GM10266 (cell line): ENCODE measurements around the gene ABHD18.
A peak's percentile ranks its signal among the peaks of the same experiment; 100 is the strongest.
"Not testable (repeated sequence)": the region's sequence is repeated elsewhere in the genome, so short reads cannot be mapped to it uniquely, and the experiment has no call there.

Experiments used
- DNase-seq: peaks from one replicate; pipeline ENCODE4 v3.0.0; 2012; ENCODE audit errors: extremely low spot score
- CTCF ChIP-seq: IDR thresholded peaks from 2 replicates; pipeline ENCODE4 v1.5.1; 2012; ENCODE audit warnings: mild to moderate bottlenecking, low read depth; ENCODE audit not compliant: control insufficient read depth, insufficient read depth; ENCODE audit errors: missing control alignments

ABHD18 gene

DNA sequence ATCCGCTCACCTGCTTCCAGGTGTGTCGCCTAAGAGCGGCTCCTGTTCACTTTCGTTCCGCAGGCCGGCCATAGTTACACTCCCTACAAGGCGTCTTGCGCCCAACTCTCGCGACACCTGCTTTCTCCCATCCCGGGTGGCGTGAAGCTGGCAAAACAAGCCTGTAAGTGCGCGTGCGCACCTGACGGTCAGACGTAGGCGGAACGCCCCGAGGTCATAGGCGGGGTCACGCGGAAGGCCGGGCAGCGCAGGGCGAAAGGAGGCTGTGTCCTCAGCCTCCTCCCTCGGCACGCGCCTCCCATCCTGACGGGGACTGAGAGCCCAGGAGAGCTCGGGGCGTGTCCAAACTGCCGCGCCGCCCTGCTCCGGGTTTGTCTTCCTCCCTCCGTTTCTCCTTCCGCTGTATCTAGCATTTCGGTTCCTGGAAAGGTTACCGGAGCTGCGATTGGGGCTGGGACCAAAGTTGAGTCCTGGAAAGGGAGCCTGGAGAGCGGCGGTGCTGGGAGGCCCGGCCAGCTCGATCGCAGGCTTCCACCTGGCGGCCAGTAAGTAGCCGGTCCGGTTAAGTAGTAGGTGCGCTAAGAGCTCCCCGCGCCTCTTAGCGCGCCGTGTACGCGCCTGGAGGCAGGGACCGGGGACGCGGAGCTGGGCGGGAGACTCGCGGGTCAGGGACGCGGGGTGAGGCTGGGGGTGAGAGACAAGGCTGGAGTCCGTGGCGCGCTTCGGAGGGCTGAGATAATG, at the start of gene ABHD18, which contains the start of gene MFSD8:
Gene ABHD18, plus strand, starts transcription at position 345 of the 741 bp plus-strand sequence. CDS start 17,550 bp downstream, outside the sequence.
Gene MFSD8, minus strand, starts transcription at position 112 of the 741 bp plus-strand sequence. Its CDS starts 40 bp downstream, at position 72.
- peak; percentile 38 for TF ChIP-seq CTCF
- peak; percentile 96 for DNase-seq

DNA sequence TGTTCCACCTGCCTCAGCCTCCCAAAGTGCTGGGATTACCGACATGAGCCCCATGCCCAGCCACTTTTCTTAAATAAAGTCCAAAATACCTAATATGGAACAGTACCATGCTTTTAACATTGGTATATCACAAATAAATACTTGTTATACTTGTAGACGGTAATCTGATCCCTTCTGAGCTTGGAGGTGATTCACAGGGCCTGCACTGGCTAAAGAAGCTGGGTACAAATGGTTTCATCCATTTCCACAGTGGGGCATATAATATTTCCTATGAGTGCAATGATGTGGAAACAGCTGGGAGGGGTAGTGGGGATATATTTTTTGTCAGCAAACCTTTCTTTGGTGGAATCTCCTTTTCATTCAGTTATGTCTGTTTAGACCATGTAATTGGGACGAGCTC, 48.7 kb upstream of the ABHD18 start:
- DNase-seq, result no peak
- no peak for TF ChIP-seq CTCF

DNA sequence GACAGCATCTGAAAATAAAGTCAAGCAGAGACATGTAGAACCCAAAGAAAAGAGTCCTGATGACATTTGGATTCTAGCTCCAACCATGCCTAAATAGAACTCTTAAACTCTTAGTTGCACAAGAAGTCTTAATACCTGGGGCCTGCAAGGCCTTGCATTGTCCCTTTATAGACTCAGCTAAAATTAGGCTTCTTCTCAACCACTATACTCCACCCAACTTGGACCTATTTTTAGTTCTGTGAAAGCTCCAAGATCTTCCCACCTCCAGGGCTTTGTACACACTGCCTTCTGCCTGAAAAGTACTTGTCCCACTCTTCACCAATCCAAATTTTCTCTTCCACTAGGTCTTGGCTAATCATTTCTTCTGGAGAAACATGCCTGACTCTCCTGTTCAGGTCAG, 48.1 kb upstream of the ABHD18 start:
- no peak for TF ChIP-seq CTCF
- no peak for DNase-seq

- no peak for DNase-seq
Measured at GRCh38 chr4:127920521-127920920, 44.7 kb upstream of the ABHD18 start.

DNA sequence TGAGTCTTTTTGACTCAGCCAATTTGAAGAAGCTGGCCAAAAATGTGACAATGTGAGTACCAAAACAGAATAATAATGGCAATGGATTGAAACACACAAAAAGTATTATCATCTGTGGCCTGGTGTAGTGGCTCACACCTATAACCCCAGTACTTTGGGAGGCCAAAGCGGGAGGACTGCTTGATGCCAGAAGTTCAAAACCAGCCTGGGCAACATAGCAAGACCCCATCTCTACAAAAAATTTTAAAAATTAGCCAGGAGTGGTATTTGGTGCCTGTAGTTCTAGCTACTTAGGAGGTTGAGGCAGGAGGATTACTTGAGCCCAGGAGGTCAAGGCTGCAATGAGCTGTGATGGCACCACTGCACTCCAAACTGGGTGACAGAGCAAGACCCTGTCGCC, 43.0 kb upstream of the ABHD18 start:
- TF ChIP-seq CTCF, result no peak
- no peak for DNase-seq

More at GRCh38 chr4:127920521-127920920, 44.7 kb upstream of the ABHD18 start:
- no peak for TF ChIP-seq CTCF

DNA sequence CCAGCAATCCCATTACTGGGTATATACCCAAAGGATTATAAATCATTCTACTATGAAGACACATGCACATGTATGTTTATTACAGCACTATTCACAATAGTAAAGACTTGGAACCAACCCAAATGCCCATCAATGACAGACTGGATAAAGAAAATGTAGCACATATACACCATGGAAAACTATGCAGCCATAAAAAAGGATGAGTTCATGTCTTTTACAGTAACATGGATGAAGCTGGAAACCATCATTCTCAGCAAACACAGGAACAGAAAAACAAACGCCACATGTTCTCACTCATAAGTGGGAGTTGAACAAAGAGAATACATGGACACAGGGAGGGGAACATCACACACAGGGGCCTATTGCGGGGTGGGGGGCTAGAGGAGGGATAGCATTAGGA, 39.5 kb upstream of the ABHD18 start:
- DNase-seq, result not testable (repeated sequence)

- DNase-seq, result no peak
- TF ChIP-seq CTCF, result no peak
Measured at GRCh38 chr4:127930175-127930574, 35.0 kb upstream of the ABHD18 start.

GRCh38 chr4:127931836-127932235, 33.4 kb upstream of the ABHD18 start:
- DNase-seq, result not testable (repeated sequence)
